MCF 10A (cell line): Measurements from ENCODE around the gene BAHD1. TPM values are rescaled to one million over a fixed set of nuclear protein-coding genes. Genes with fewer than 3 reads are reported as not detected.

ENCODE experiments used
- BruUV-seq: library from RNA; stranded (reverse); fragments of 400-500 nt; replicated peaks from 2 replicates; lab custom pipeline; 2021; lab: Mats Ljungman, UMichigan
- CTCF ChIA-PET: fragments of 300-600 bp; sonication (Branson Sonifier 250); formaldehyde crosslinking; extraction: SDS; loops from one replicate; lab custom pipeline; 2021; ENCODE audit warnings: antibody characterized with exemption, inconsistent platforms; lab: Yijun Ruan, JAX
- POLR2A ChIA-PET: fragments of 300-600, 350-650 bp; sonication (Branson Sonifier 250); formaldehyde crosslinking; extraction: SDS; loops from one replicate; lab custom pipeline; 2020; ENCODE audit warnings: antibody characterized with exemption, inconsistent platforms; lab: Yijun Ruan, JAX
- DNase-seq: peaks from one replicate; pipeline ENCODE4 v3.0.0-alpha.2; 2018; ENCODE audit not compliant: unreplicated experiment
- H3K27ac Mint-ChIP-seq: one replicate; pipeline ENCODE4 v1.8.0; 2022; ENCODE audit warnings: mild to moderate bottlenecking, low read depth, mixed read lengths; ENCODE audit not compliant: unreplicated experiment
- H3K27me3 Mint-ChIP-seq: one replicate; pipeline ENCODE4 v1.8.0; 2022; ENCODE audit warnings: mixed read lengths; ENCODE audit not compliant: insufficient read depth, unreplicated experiment
- H3K36me3 Mint-ChIP-seq: one replicate; pipeline ENCODE4 v1.8.0; 2022; ENCODE audit warnings: mild to moderate bottlenecking, moderate library complexity, mixed read lengths; ENCODE audit not compliant: insufficient read depth, unreplicated experiment
- H3K4me1 Mint-ChIP-seq: one replicate; pipeline ENCODE4 v1.8.0; 2022; ENCODE audit warnings: mixed read lengths; ENCODE audit not compliant: insufficient read depth, unreplicated experiment
- H3K4me3 Mint-ChIP-seq: one replicate; pipeline ENCODE4 v1.8.0; 2022; ENCODE audit warnings: mild to moderate bottlenecking, moderate library complexity, mixed read lengths; ENCODE audit not compliant: unreplicated experiment
- H3K9me3 Mint-ChIP-seq: one replicate; pipeline ENCODE4 v1.8.0; 2022; ENCODE audit warnings: mixed read lengths; ENCODE audit not compliant: unreplicated experiment
- intact Hi-C: fragments of 100-400 bp; cut with micrococcal nuclease; formaldehyde crosslinking; loops from 2 replicates; pipeline ENCODE4 v1.14.1; 2022
- total RNA-seq: library from RNA; stranded (reverse); gene quantifications from 2 replicates; pipeline ENCODE4 v1.2.3, GENCODE V29; 2022
- TF ChIP-seq, protein P1 (sequence below): fragments of 200-600 bp; IDR thresholded peaks from one replicate; pipeline ENCODE4 v1.8.0; 2022; ENCODE audit warnings: antibody characterized with exemption, mild to moderate bottlenecking; ENCODE audit not compliant: unreplicated experiment

BAHD1 gene
- total RNA-seq, 1 experiment from 2014 or later = 14.9 TPM

DNA sequence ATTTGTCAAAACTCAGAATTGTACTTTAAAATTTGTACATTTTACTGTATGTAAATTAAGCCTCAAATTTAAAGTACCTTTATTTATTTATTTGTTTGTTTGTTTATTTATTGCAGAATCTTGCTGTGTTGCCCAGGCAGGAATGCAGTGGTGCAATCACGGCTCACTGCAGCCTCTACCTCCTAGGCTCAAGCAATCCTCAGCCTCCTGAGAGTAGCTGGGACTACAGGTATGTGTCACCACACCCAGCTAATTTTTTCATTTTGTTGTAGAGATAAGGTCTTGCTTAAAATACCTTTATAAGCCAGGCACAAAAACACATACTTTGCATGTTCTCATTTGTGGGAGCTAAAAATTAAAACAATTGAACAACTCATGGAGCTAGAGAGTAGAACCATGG lies 67.5 kb downstream of the BAHD1 start:
- no peaks in the 10 kb centered on the region for H3K27me3 Mint-ChIP-seq
- DNase-seq = no peak
- peaks cover 9% of the 10 kb centered on the region for H3K4me1 Mint-ChIP-seq
- no peak overlapping the region for H3K4me3 Mint-ChIP-seq
- ChIA-PET POLR2A (no interaction called here), CTCF (no interaction called here)
- BruUV-seq = no TSS peak
- intact Hi-C loops = loop anchor here (5.0 kb wide), 1 partner anchor 51 kb away; no protein-coding TSS in a partner anchor
- H3K27ac Mint-ChIP-seq = no peak overlapping the region
- TF ChIP-seq, protein P1, sequence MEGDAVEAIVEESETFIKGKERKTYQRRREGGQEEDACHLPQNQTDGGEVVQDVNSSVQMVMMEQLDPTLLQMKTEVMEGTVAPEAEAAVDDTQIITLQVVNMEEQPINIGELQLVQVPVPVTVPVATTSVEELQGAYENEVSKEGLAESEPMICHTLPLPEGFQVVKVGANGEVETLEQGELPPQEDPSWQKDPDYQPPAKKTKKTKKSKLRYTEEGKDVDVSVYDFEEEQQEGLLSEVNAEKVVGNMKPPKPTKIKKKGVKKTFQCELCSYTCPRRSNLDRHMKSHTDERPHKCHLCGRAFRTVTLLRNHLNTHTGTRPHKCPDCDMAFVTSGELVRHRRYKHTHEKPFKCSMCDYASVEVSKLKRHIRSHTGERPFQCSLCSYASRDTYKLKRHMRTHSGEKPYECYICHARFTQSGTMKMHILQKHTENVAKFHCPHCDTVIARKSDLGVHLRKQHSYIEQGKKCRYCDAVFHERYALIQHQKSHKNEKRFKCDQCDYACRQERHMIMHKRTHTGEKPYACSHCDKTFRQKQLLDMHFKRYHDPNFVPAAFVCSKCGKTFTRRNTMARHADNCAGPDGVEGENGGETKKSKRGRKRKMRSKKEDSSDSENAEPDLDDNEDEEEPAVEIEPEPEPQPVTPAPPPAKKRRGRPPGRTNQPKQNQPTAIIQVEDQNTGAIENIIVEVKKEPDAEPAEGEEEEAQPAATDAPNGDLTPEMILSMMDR = no peak
- H3K36me3 Mint-ChIP-seq = no peaks in the 10 kb centered on the region
- H3K9me3 Mint-ChIP-seq = no peaks in the 10 kb centered on the region

DNA sequence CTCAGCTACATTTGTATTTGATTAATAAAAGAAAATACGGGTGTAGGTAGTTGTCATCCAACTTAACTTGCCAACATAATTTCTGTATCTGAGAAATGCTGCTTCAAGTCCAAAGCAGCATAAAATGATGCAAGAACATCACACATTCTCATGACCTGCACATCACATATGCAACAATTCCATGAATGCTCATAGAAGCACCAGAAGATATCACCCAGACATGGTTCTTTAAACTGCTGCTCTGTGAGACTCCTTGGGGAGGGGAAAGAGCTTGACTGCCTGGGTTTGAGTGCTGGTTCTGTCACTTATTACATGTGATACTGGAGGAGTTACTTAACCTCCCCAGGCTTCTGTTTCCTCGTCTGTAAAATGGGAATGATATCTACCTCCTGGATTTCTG lies 69.4 kb downstream of the BAHD1 start:
- BruUV-seq = no TSS peak
- intact Hi-C loops = no loop called here
- peaks cover 9% of the 10 kb centered on the region for H3K4me1 Mint-ChIP-seq
- H3K9me3 Mint-ChIP-seq = no peaks in the 10 kb centered on the region
- H3K27ac Mint-ChIP-seq = no peak overlapping the region
- no peaks in the 10 kb centered on the region for H3K36me3 Mint-ChIP-seq
- TF ChIP-seq, protein P1 = no peak
- ChIA-PET CTCF (no interaction called here), POLR2A (interaction anchor here (0.8 kb wide), 2 partner anchors 54 to 122 kb away, joined by 3 read pairs; no protein-coding TSS in a partner anchor)
- H3K4me3 Mint-ChIP-seq = no peak overlapping the region
- DNase-seq = no peak
- no peaks in the 10 kb centered on the region for H3K27me3 Mint-ChIP-seq

DNA sequence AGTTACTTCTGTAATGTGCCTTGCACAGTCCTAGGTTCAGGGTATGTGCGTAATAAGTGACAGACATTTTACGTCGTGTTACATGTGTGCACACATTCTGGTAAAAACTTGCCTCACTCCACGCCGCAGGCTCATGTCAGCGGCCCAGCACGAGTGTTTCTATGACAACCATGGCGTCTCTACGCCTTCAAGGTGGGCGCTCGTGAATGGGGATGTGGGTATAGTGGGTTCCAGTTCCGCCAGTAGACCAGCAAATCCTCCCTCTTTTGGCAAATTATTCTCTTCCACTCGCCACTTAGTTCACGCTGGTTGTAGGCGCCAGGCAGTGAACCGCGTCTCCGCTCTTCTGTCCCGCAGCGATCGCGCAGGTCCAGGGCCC lies 70.3 kb downstream of the BAHD1 start:
- ChIA-PET POLR2A (no interaction called here), CTCF (no interaction called here)
- Mint-ChIP-seq H3K36me3 (no peaks in the 10 kb centered on the region), H3K4me1 (peaks cover 9% of the 10 kb centered on the region), H3K27ac (no peak overlapping the region), H3K4me3 (peak overlapping the region; percentile 67), H3K9me3 (no peaks in the 10 kb centered on the region), H3K27me3 (no peaks in the 10 kb centered on the region)
- intact Hi-C loops = no loop called here
- TF ChIP-seq, protein P1 = no peak
- no peak for DNase-seq
- no TSS peak for BruUV-seq

DNA sequence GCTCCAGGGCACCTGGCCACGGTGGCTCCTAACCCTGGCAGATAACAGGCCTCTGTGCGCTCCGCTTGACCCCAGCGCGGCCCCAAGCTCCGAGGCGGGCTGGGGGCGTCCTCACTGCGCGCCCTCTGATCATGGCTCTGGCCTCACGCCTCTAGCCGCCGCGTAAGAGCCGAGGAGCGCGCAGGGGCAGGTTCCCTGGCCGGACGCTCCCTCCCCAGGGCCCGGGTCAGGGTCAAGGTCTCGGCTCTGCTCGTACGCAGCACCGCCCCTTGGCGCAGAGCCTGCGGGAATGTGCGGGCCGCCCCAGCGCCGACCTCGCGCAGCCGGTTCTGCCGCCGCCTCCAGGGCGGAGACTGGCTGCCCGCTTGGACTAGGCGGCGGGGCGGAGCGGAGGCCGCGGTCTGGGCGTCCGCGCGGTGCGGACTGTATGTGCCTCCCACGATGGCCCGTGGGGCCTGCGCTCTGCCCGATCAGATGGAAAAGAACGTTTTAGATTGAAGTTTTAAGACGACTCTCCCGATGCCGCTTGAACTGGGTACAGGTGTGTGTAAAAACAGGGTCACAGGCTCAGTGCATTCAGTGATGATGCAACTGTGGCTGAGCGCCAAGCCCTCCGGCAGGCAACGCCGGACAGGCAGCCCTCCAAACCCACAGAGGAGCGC lies 70.8 kb downstream of the BAHD1 start:
- BruUV-seq = no TSS peak
- CTCF ChIA-PET = no interaction called here
- Mint-ChIP-seq H3K4me3 (peak overlapping the region; percentile 67), H3K27me3 (no peaks in the 10 kb centered on the region), H3K36me3 (no peaks in the 10 kb centered on the region), H3K9me3 (no peaks in the 10 kb centered on the region), H3K4me1 (peaks cover 9% of the 10 kb centered on the region), H3K27ac (no peak overlapping the region)
- POLR2A ChIA-PET = interaction anchor here (0.6 kb wide), 1 partner anchor 361 kb away, joined by 4 read pairs; no protein-coding TSS in a partner anchor
- DNase-seq = peak; percentile 48
- intact Hi-C loops = no loop called here
- TF ChIP-seq, protein P1 = no peak
